ENCODE results near the gene MLLT3.

DNA sequence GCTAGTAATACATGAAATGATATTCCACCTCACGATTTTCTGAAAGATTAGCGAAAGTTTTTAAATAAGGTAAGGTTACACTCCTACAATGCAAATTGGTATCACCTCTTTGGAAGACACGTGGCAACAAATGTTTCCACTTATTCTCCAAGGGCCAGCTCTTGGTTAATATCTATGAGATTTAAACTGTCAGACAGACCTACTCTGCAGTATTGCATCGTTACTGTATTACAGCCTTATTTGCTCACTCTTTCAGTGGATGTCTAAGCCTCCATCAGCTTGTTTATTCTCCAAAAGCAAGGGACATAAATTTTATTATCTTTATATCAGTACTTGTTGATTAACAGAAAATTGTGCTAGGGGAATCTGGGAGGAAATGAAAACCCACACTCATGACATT, 135.7 kb downstream of the MLLT3 start:
- TF ChIP-seq POLR2A (IDR thresholded peaks at IDR 0.05) = no peak
- no peak for TF ChIP-seq POLR2AphosphoS5 (IDR thresholded peaks at IDR 0.05; ENCODE audit: insufficient read depth in 1 of 2, low read depth in 1 of 2)
- TF ChIP-seq, protein P1, sequence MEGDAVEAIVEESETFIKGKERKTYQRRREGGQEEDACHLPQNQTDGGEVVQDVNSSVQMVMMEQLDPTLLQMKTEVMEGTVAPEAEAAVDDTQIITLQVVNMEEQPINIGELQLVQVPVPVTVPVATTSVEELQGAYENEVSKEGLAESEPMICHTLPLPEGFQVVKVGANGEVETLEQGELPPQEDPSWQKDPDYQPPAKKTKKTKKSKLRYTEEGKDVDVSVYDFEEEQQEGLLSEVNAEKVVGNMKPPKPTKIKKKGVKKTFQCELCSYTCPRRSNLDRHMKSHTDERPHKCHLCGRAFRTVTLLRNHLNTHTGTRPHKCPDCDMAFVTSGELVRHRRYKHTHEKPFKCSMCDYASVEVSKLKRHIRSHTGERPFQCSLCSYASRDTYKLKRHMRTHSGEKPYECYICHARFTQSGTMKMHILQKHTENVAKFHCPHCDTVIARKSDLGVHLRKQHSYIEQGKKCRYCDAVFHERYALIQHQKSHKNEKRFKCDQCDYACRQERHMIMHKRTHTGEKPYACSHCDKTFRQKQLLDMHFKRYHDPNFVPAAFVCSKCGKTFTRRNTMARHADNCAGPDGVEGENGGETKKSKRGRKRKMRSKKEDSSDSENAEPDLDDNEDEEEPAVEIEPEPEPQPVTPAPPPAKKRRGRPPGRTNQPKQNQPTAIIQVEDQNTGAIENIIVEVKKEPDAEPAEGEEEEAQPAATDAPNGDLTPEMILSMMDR (IDR thresholded peaks at IDR 0.05) = no peak

Data from vagina (tissue), 2 donors.